Activated naive CD4-positive, alpha-beta T cell treated with Interleukin-2 at 50 U/mL for 16 hours (primary cell): ENCODE data around the gene CEP350.

Source experiments
- DNase-seq: peaks from one replicate; pipeline ENCODE4 v3.0.0-alpha.2; 2020

CEP350 gene

DNA sequence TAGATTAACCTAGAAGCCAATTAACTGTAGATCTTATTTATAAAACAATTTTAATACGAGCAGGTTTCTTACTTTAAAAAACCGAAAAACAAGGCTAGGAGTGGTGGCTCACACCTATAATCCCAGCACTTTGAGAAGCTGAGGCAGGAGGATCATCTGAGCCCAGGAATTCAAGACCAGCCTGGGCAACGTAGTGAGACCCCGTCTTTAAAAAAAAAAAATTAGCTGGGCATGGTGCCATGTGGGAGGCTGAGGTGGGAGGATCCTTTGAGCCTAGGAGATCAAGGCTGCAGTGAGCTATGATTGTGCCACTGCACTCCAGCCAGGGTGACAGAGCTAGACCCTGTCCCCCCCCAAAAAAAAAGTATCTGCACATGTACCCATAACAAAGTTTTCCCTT lies 110.8 kb downstream of the CEP350 start:
- no peak for DNase-seq

DNA sequence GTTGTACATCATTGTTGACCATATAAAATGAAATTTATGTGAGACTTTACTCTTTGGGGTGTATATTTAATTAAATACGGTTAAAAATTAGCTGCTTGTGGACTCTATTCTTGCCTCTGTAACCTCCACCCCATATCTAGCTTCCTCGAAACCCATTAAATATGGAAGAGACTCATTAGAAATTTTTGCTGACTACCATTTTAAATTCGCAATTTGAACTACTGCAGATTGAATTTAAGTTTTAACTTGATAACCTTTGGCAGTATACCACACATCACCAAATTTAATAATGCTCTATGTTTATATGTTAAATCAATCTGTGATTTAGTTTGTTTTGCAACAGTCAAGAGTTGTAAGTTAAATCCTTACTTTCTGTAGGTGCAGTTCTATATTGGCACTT lies 111.5 kb downstream of the CEP350 start:
- no peak for DNase-seq

- no peak for DNase-seq
Measured at GRCh38 chr1:180070286-180070685, 115.7 kb downstream of the CEP350 start.

- DNase-seq = no peak
Measured at GRCh38 chr1:180071759-180072158, 117.1 kb downstream of the CEP350 start.

- no peak for DNase-seq
Measured at GRCh38 chr1:180080439-180080838, 125.8 kb downstream of the CEP350 start.

- DNase-seq = no peak
Measured at GRCh38 chr1:180081474-180081873, 126.9 kb downstream of the CEP350 start.

DNA sequence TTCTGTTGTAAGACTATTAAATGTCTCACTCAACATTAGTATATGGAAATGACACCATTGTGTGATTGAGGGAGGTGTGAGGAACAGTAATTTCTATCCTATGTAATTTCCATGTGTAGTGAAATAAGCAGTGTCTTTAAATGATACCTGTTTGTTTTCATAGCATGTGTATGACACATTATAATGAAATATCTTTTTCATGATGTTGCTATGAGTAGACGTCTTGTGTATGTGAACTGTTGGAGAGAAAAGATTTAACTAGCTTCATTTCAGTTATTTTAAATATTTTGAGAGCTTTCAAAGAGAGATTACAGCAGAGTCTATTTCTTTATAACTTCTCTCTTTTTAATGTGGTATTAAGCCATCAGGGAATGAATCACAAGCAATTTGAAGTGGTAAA lies 128.6 kb downstream of the CEP350 start:
- DNase-seq = no peak

DNA sequence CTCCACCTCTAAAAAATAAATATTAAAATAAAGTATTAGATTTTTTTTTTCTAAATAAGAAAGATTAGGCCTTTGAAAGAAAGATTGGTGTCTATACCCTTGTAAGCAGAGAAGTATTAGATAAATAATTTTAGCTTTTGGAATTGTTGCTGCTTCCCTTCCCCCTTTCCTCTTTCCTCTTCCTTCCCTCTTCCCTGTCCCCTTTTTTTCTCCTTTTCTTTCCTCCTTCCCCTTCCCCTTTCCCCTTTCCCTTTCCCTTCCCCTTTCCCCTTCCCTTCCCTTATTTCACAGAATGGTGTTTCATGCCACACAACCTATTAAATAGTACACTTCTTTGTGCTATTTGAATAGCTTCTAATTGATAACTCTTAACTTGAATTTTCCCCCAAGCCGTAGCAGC lies 130.3 kb downstream of the CEP350 start:
- no peak for DNase-seq

DNA sequence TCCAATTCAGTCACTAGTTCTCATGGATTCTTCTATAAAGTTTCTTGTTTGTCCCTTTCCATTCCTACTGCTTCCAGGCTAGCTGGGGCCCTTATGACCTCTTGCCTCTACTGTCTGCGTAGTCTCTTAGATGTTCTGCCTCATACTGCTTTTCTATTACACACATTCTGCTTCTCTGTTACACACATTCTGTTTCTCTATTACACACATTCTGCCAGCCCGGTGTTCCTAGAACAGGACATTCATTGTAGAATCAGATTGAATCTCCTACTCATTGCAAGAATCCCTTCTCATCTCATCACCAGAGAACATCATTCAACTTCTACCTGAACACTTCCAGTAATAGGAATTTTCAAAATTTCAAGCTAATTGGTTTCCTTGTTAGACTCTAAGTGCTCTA lies 130.7 kb downstream of the CEP350 start:
- DNase-seq = no peak

- no peak for DNase-seq
Measured at GRCh38 chr1:180092931-180093650, 138.5 kb downstream of the CEP350 start.

DNA sequence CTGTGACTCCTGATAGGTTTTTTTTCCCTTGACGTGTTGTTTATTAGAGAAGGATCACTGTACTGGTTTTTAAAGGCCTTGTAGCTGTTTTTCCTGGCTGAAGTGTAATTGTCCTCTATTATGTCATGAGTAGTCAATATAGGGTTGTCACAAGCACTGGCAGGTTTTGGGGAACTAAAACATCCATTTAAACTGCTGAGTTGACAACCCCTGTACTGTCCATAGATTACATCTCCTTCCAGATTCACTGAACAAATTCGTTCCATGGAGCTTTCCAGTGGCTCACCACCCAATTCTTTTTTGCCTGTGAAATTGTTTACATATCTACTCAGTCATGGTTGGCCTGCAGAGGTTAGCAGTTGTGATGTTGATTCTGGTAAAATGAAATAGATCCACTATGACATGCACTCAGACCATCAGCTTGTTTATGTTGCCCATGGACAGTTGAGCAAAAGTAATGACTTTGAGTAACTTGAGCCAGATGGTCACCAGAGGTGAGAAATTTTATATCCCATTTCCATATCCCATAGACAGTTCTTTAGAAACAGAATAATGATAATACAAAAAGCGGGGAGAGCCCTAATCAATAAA lies 140.2 kb downstream of the CEP350 start:
- DNase-seq = no peak

GRCh38 chr1:180096584-180097325 lies 142.1 kb downstream of the CEP350 start:
- no peak for DNase-seq

DNA sequence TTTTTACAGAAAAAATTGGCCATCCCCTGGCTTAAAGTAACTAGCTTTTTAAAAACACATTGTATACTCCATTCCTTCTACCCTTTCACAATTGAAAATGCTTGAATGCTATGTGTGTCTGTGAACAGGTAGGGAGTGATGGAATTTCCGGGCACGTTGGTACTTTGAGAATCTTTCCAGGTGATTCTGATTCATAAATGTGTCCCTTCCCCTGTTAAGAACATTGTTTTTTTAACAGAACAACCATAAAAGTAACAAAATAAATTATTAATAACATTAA lies 142.7 kb downstream of the CEP350 start:
- no peak for DNase-seq

- no peak for DNase-seq
Measured at GRCh38 chr1:180101411-180101810, 146.8 kb downstream of the CEP350 start.

- no peak for DNase-seq
Measured at GRCh38 chr1:180103819-180104218, 149.2 kb downstream of the CEP350 start.

- no peak for DNase-seq
Measured at GRCh38 chr1:180112091-180112490, 157.5 kb downstream of the CEP350 start.

GRCh38 chr1:180112984-180113647 lies 158.5 kb downstream of the CEP350 start:
- no peak for DNase-seq

DNA sequence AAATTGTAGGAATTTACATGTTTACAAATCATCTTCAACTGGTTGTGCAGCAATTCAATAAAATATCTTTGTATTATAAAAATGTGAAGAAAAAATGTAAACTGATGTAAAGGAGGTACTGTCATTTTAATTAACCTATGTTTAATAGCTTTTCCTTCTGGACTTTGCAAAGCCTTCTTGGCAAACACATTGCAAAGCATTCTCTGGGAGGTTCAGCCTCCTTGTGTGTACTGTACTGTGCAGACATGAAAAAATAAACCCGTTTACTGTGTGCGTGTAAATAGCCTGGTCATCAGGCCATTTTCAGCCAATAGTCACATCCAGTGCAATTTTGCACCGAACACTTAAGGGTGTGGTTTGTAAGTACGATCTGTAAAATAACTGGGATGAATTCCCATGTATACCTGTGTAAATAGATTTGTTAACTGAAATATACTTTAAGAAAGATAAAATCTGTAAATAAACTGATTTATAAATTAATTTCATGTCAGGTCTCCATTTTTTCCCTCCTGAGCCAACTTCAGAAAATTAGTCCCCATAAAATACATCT lies 159.9 kb downstream of the CEP350 start:
- no peak for DNase-seq

GRCh38 chr1:180116964-180117763 lies 162.6 kb downstream of the CEP350 start:
- no peak for DNase-seq

DNA sequence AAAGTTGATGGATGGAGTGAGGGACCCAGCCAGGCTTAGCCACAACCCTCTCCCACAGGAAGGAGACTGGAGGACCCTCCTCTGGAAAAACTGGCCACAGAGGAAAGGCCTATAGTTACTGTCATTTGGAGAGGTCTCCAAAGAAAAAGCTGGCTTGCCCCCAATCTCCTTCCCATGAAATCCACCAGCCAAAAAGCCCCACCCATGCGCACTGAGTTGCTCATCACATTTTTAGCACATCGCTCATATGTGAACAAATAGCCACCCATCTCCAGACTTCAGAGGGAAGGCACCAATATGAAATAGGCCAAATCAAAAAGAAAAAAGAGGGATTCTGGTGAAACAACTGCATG lies 163.1 kb downstream of the CEP350 start:
- no peak for DNase-seq

DNA sequence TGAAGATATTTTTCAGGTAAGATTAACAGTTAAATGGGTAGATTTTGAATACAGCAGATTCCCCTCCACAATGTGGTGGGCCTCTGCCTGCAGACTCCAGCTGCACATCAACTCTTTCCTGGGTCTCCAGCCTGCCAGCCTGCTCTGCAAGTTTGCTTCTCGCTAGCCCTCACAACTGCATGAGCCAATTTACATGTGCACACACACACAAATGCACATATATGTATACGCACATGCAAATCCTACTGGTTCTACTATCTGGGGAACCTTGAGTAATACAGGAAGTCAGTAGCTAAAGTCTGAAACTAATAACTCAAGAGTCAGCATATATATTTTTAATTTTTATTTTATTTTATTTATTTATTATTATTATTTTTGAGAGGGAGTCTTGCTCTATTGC lies 165.2 kb downstream of the CEP350 start:
- no peak for DNase-seq

- no peak for DNase-seq
Measured at GRCh38 chr1:180123463-180123936, 168.9 kb downstream of the CEP350 start.

GRCh38 chr1:180130651-180131050 lies 176.0 kb downstream of the CEP350 start:
- no peak for DNase-seq
